K562 (cell line): ENCODE results near the gene EIF2S2.

Experiments
- TAF1 ChIP-seq: IDR thresholded peaks from 2 replicates; pipeline ENCODE4 v1.6.1; 2011; ENCODE audit warnings: mild to moderate bottlenecking, low read length, moderate library complexity; ENCODE audit not compliant: insufficient read depth, control insufficient read depth, severe bottlenecking; ENCODE audit errors: extremely low read depth
- TF ChIP-seq, protein P1 (sequence below), 3 experiments: IDR thresholded peaks in 2 of 3; conservative IDR thresholded peaks in 1 of 3; 2 replicates each; pipeline ENCODE4 v1.5.1; 2011 to 2012; ENCODE audit warnings: low read length in 3 of 3, mild to moderate bottlenecking in 3 of 3, control low read depth in 2 of 3, improper control_type of control experiment in 1 of 3, inconsistent platforms in 1 of 3, low read depth in 1 of 3, mixed read lengths in 1 of 3, moderate library complexity in 1 of 3; ENCODE audit not compliant: insufficient read depth in 2 of 3

DNA sequence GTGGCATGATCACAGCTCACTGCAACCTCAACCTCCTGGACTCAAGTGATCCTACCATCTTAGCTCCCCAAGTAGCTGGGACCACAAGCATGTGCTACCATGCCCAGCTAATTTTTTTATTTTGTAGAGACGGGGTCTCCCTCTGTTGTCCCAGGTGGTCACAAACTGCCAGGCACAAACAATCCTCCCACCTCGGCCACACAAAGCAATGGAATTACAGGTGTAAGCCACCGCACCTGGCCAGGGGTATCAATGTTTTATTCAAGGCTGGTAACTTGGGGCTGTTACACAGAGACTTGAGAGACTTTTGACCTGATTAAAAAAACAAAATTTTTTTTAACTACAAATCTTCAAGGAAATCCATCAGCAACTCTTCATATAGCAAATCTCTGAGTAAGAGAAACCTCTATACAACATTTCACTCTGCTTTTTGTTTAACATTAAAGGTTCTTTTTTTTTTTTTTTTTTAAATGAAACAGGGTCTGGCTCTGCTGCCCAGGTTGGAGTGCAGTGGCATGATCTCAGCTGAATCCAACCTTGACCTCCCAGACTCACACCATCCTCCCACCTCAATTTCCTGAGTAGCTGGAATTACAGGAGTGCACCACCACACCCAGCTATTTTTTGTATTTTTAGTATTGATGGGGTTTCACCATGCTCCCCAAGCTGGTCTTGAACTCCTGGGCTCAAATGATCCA is 5.9 kb downstream of the EIF2S2 start:
- TF ChIP-seq, protein P1, sequence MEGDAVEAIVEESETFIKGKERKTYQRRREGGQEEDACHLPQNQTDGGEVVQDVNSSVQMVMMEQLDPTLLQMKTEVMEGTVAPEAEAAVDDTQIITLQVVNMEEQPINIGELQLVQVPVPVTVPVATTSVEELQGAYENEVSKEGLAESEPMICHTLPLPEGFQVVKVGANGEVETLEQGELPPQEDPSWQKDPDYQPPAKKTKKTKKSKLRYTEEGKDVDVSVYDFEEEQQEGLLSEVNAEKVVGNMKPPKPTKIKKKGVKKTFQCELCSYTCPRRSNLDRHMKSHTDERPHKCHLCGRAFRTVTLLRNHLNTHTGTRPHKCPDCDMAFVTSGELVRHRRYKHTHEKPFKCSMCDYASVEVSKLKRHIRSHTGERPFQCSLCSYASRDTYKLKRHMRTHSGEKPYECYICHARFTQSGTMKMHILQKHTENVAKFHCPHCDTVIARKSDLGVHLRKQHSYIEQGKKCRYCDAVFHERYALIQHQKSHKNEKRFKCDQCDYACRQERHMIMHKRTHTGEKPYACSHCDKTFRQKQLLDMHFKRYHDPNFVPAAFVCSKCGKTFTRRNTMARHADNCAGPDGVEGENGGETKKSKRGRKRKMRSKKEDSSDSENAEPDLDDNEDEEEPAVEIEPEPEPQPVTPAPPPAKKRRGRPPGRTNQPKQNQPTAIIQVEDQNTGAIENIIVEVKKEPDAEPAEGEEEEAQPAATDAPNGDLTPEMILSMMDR (IDR thresholded peaks at IDR 0.05 in 2 of 3, conservative IDR thresholded peaks at IDR 0.05 in 1 of 3; ENCODE audit: insufficient read depth in 2 of 3, low read depth in 1 of 3, low read length in 3 of 3) = no peak
- TF ChIP-seq TAF1 = no peak
